Osteocyte (in vitro differentiated cells): ENCODE data around the gene OR51A4. TPM values are rescaled to one million over a fixed set of nuclear protein-coding genes. Genes with fewer than 3 reads are reported as not detected.

Source experiments
- DNase-seq: peaks from one replicate; pipeline ENCODE4 v3.0.0; 2021; ENCODE audit warnings: mixed read lengths; ENCODE audit not compliant: unreplicated experiment; ENCODE audit errors: extremely low spot score
- H3K27ac Mint-ChIP-seq: one replicate; pipeline ENCODE4 v1.8.0; 2021; ENCODE audit warnings: mild to moderate bottlenecking, mixed read lengths; ENCODE audit not compliant: unreplicated experiment
- H3K27me3 Mint-ChIP-seq: one replicate; pipeline ENCODE4 v1.8.0; 2021; ENCODE audit warnings: mixed read lengths; ENCODE audit not compliant: unreplicated experiment
- H3K36me3 Mint-ChIP-seq: one replicate; pipeline ENCODE4 v1.8.0; 2021; ENCODE audit warnings: mixed read lengths; ENCODE audit not compliant: unreplicated experiment
- H3K4me1 Mint-ChIP-seq: one replicate; pipeline ENCODE4 v1.8.0; 2021; ENCODE audit warnings: mixed read lengths; ENCODE audit not compliant: unreplicated experiment
- H3K4me3 Mint-ChIP-seq: one replicate; pipeline ENCODE4 v1.8.0; 2021; ENCODE audit warnings: mild to moderate bottlenecking, moderate library complexity, mixed read lengths; ENCODE audit not compliant: unreplicated experiment
- H3K9me3 Mint-ChIP-seq: one replicate; pipeline ENCODE4 v1.8.0; 2021; ENCODE audit warnings: mixed read lengths; ENCODE audit not compliant: unreplicated experiment
- total RNA-seq: library from RNA; stranded (reverse); gene quantifications from 2 replicates; pipeline ENCODE4 v1.2.1, GENCODE V29; 2021
- TF ChIP-seq, protein P1 (sequence below): fragments of 200-600 bp; sonication (generic); IDR thresholded peaks from 2 replicates; pipeline ENCODE4 v1.5.0; 2021; ENCODE audit warnings: antibody characterized with exemption, mild to moderate bottlenecking, moderate library complexity

The OR51A4 gene
- total RNA-seq, 1 donor from 2014 or later = not detected

DNA sequence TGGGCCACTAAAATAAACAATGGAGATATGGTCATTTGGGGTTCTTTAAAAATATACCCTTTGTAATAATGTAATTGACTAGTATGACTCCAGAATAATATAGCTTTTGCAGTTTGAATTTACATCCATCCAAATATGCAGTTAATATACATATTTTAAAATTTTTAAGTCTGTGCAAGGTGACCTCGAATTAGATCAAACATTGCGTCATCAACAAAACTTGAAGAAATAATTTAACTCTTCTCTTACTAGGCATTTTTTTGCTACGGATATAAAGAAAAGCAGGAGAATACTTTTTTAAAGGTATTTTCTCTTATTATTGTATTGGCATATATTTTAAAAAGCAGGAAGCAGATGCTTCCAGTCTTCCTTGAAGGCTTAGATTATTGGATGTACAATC is 10.7 kb downstream of the OR51A4 start:
- Mint-ChIP-seq H3K4me1 (no peaks in the 10 kb centered on the region), H3K36me3 (no peaks in the 10 kb centered on the region), H3K4me3 (no peak overlapping the region), H3K9me3 (no peaks in the 10 kb centered on the region), H3K27me3 (peaks cover 5% of the 10 kb centered on the region), H3K27ac (no peak overlapping the region)
- TF ChIP-seq, protein P1, sequence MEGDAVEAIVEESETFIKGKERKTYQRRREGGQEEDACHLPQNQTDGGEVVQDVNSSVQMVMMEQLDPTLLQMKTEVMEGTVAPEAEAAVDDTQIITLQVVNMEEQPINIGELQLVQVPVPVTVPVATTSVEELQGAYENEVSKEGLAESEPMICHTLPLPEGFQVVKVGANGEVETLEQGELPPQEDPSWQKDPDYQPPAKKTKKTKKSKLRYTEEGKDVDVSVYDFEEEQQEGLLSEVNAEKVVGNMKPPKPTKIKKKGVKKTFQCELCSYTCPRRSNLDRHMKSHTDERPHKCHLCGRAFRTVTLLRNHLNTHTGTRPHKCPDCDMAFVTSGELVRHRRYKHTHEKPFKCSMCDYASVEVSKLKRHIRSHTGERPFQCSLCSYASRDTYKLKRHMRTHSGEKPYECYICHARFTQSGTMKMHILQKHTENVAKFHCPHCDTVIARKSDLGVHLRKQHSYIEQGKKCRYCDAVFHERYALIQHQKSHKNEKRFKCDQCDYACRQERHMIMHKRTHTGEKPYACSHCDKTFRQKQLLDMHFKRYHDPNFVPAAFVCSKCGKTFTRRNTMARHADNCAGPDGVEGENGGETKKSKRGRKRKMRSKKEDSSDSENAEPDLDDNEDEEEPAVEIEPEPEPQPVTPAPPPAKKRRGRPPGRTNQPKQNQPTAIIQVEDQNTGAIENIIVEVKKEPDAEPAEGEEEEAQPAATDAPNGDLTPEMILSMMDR = no peak
- no peak for DNase-seq

DNA sequence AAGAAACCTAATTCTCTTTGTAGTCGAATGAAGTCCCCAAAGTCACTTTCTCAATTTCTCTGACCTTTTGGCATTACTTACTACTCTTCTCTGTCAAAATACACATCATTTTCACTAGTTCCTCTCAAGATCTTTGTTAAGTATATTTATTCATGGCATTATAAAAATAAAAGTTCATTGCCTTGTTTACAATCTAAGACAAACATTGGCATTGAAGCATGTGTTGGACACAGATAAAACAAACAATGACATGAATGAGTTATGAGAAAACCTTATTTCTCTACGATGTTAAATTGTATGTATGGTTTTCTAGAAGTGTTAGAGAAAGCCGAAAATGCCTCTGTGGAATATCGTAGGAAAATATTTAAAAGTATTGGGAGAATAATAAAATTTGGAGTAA is 14.7 kb downstream of the OR51A4 start:
- no peaks in the 10 kb centered on the region for H3K4me1 Mint-ChIP-seq
- TF ChIP-seq, protein P1 = no peak
- no peak overlapping the region for H3K4me3 Mint-ChIP-seq
- no peaks in the 10 kb centered on the region for H3K9me3 Mint-ChIP-seq
- H3K27me3 Mint-ChIP-seq = peaks cover 3% of the 10 kb centered on the region
- no peak for DNase-seq
- no peaks in the 10 kb centered on the region for H3K36me3 Mint-ChIP-seq
- no peak overlapping the region for H3K27ac Mint-ChIP-seq

DNA sequence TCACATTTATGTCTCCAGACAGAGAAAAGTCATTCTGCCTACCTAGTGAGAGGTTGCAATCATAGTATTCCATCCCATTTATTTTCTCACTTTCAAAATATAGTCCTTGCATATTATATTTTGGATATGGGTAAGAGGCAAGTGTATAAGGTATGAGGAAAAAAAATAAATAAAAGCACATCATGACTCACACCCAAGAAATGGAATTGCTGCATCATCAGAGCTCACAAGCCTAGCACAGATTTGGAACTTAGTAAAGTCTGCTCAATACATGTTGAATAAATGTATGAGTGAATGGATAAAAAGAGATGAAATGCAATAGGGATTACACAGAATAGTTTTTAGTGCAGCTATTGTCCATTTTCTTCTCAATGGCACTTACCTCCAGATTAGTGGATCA is 20.8 kb downstream of the OR51A4 start:
- Mint-ChIP-seq H3K4me1 (no peaks in the 10 kb centered on the region), H3K4me3 (no peak overlapping the region), H3K27ac (no peak overlapping the region), H3K36me3 (no peaks in the 10 kb centered on the region), H3K9me3 (no peaks in the 10 kb centered on the region), H3K27me3 (peaks cover 16% of the 10 kb centered on the region)
- TF ChIP-seq, protein P1 = no peak
- no peak for DNase-seq

DNA sequence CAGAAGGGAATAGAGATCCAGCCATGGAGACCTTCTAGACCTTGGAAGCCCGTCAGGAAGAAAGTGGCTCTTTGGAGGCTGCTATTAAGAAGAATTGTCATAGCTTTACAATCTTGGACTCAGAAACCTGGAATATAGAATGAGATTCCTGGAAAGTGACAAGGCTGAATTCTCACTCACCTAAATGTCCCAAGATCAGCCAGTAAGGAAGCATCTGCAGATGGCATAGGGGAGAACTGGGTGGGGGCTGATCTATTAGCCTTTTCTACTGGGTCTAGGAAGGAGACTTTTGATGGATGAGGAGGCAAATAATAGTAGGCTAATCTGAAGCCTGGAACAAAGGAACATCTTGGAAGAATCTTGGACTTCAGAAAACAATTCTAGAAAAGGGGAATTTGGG is 23.2 kb downstream of the OR51A4 start, which contains the start of gene OR51G1:
OR51G1 (minus strand) TSS at position 101 of the 400 bp plus-strand sequence; CDS start at position 101, 0 bp downstream.
- Mint-ChIP-seq H3K9me3 (no peaks in the 10 kb centered on the region), H3K4me3 (no peak within 1 kb of the TSS), H3K27me3 (peaks cover 16% of the 10 kb centered on the region), H3K4me1 (no peaks in the 10 kb centered on the region), H3K36me3 (no peaks in the 10 kb centered on the region), H3K27ac (no peak within 1 kb of the TSS)
- DNase-seq = no peak
- TF ChIP-seq, protein P1 = no peak

DNA sequence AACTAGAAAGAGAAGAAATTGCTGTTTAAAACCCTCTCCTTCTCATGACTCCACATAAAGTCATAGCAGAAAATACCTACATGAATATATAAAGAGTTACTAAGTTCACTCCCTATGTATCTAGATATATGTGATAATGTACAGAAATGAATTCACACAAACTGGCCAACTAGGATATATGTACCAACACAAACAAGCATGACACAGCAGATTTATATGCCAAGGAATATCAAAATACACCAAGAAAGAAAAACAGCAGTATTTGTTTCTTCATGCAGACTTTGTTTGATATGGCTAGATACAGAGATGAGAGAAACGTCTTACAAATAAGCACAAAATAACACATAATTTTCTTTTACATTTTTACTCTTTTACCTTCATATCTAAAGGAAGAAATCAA is 25.1 kb downstream of the OR51A4 start:
- DNase-seq = no peak
- H3K4me1 Mint-ChIP-seq = no peaks in the 10 kb centered on the region
- peaks cover 13% of the 10 kb centered on the region for H3K27me3 Mint-ChIP-seq
- H3K9me3 Mint-ChIP-seq = no peaks in the 10 kb centered on the region
- no peak overlapping the region for H3K4me3 Mint-ChIP-seq
- no peak overlapping the region for H3K27ac Mint-ChIP-seq
- H3K36me3 Mint-ChIP-seq = no peaks in the 10 kb centered on the region
- TF ChIP-seq, protein P1 = no peak
